HCT116 (cell line): ENCODE results near the gene ZSWIM6. TPM values are rescaled to one million over a fixed set of nuclear protein-coding genes. Genes with fewer than 3 reads are reported as not detected.

Experiments
- ATAC-seq: fragments of 200-7000 bp; cut with Tn5 transposase; 2 replicates; pipeline ENCODE4 v1.9.1; 2020; ENCODE audit warnings: mild to moderate bottlenecking, moderate library complexity
- BruUV-seq: library from RNA; stranded (reverse); fragments of 400-500 nt; replicated peaks from 2 replicates; lab custom pipeline; 2021; lab: Mats Ljungman, UMichigan
- CTCF ChIA-PET: fragments of 300-600 bp; sonication (Branson Sonifier 250); formaldehyde crosslinking; loops from one replicate; lab custom pipeline; 2021; ENCODE audit warnings: antibody characterized with exemption; lab: Charles Lee
- POLR2A ChIA-PET: fragments of 300-600, 350-600 bp; sonication (Branson Sonifier 250); formaldehyde crosslinking; loops from one replicate; lab custom pipeline; 2021; ENCODE audit warnings: antibody characterized with exemption; lab: Charles Lee
- RAD21 ChIA-PET, 2 experiments: fragments of 300-600 bp; sonication (Branson Sonifier 250); formaldehyde crosslinking; loops; one replicate each; lab custom pipeline; 2023; ENCODE audit warnings: low total read pairs in 2 of 2; ENCODE audit not compliant: uncharacterized antibody in 2 of 2, unreplicated experiment in 2 of 2, low non-redundant PET in 1 of 2; lab: Charles Lee
- DNase-seq: peaks from one replicate; pipeline ENCODE4 v3.0.0-alpha.2; 2010; ENCODE audit warnings: low read depth, low spot score
- H2AFZ ChIP-seq: fragments of 200-600 bp; shearing (Covaris generic), sonication (generic); 2 replicates; pipeline ENCODE4 v1.6.1; 2017; ENCODE audit warnings: low read depth, mixed run types, mixed read lengths, antibody characterized with exemption, low read length; ENCODE audit not compliant: poor library complexity, severe bottlenecking
- H3K27ac ChIP-seq: 2 replicates; pipeline ENCODE4 v1.5.1; 2012; ENCODE audit warnings: low read depth, low read length
- H3K27me3 ChIP-seq: fragments of 200-600 bp; sonication (generic); 2 replicates; pipeline ENCODE4 v1.6.1; 2016; ENCODE audit warnings: mixed run types, low read length, mixed read lengths; ENCODE audit not compliant: insufficient read depth
- H3K36me3 ChIP-seq, 2 experiments: fragments of 200-500 bp in 1 of 2; fragments of 200-600 bp in 1 of 2; sonication (Bioruptor generic) in 1 of 2; sonication (generic) in 1 of 2; 2 replicates each; pipeline versions ENCODE4 v1.5.1 to v1.6.1; 2014 to 2016; ENCODE audit warnings: low read length in 2 of 2, inconsistent platforms in 1 of 2, mixed read lengths in 1 of 2, mixed run types in 1 of 2; ENCODE audit not compliant: insufficient read depth in 2 of 2, control insufficient read depth in 1 of 2
- H3K4me1 ChIP-seq, 2 experiments: fragments of 200-600 bp in 1 of 2; sonication (generic) in 1 of 2; 2 replicates each; pipeline versions ENCODE4 v1.5.1 to v1.6.1; 2012 to 2017; ENCODE audit warnings: low read length in 2 of 2, inconsistent platforms in 1 of 2, mild to moderate bottlenecking in 1 of 2, mixed read lengths in 1 of 2, mixed run types in 1 of 2, moderate library complexity in 1 of 2; ENCODE audit not compliant: insufficient read depth in 2 of 2, control insufficient read depth in 1 of 2
- H3K4me2 ChIP-seq: fragments of 200-600 bp; sonication (generic); 2 replicates; pipeline ENCODE4 v1.6.1; 2017; ENCODE audit warnings: mixed run types, low read length, mixed read lengths
- H3K4me3 ChIP-seq, 2 experiments: fragments of 200-600 bp in 1 of 2; sonication (generic) in 1 of 2; replicated peaks in 1 of 2; 2 replicates each; pipeline ENCODE4 v1.5.1; 2011 to 2016; ENCODE audit warnings: low read length in 2 of 2, control low read depth in 1 of 2, low read depth in 1 of 2, mild to moderate bottlenecking in 1 of 2, mixed read lengths in 1 of 2, mixed run types in 1 of 2
- H3K79me2 ChIP-seq: fragments of 200-600 bp; sonication (generic); 2 replicates; pipeline ENCODE4 v1.6.1; 2017; ENCODE audit warnings: mild to moderate bottlenecking, mixed run types, low read length, moderate library complexity, mixed read lengths; ENCODE audit not compliant: insufficient read depth
- H3K9ac ChIP-seq: fragments of 200-600 bp; sonication (generic); 2 replicates; pipeline ENCODE4 v1.6.1; 2016; ENCODE audit warnings: low read length, mixed read lengths
- H3K9me2 ChIP-seq: fragments of 200-600 bp; sonication (generic), shearing (Covaris generic); 2 replicates; pipeline ENCODE4 v1.6.1; 2017; ENCODE audit warnings: mixed run types, mild to moderate bottlenecking, moderate library complexity; ENCODE audit not compliant: insufficient read depth
- H3K9me3 ChIP-seq, 2 experiments: fragments of 200-500 bp in 1 of 2; fragments of 200-600 bp in 1 of 2; sonication (Bioruptor generic) in 1 of 2; sonication (generic) in 1 of 2; 2 replicates each; pipeline ENCODE4 v1.6.1; 2014 to 2017; ENCODE audit warnings: low read length in 2 of 2, mixed read lengths in 2 of 2, inconsistent platforms in 1 of 2, low read depth in 1 of 2, mild to moderate bottlenecking in 1 of 2, mixed run types in 1 of 2, moderate library complexity in 1 of 2; ENCODE audit not compliant: control insufficient read depth in 1 of 2, insufficient read depth in 1 of 2
- H4K20me1 ChIP-seq: fragments of 200-600 bp; sonication (generic), shearing (Covaris generic); 2 replicates; pipeline ENCODE4 v1.6.1; 2017; ENCODE audit warnings: mixed run types, mild to moderate bottlenecking, moderate library complexity; ENCODE audit not compliant: insufficient read depth
- CBX3 ChIP-seq: IDR thresholded peaks from 2 replicates; pipeline ENCODE4 v1.6.1; 2012; ENCODE audit warnings: low read depth
- EGR1 ChIP-seq: IDR thresholded peaks from 2 replicates; pipeline ENCODE4 v1.6.1; 2012; ENCODE audit warnings: low read depth
- EZH2 ChIP-seq: fragments of 200-600 bp; sonication (generic); IDR thresholded peaks from 2 replicates; pipeline ENCODE4 v1.6.1; 2017; ENCODE audit warnings: antibody characterized with exemption, mixed run types
- EZH2phosphoT487 ChIP-seq: fragments of 200-600 bp; IDR thresholded peaks from 2 replicates; pipeline ENCODE4 v1.6.1; 2018; ENCODE audit warnings: antibody characterized with exemption, borderline replicate concordance
- POLR2A ChIP-seq: IDR thresholded peaks from 2 replicates; pipeline ENCODE4 v1.7.0; 2011; ENCODE audit warnings: borderline replicate concordance; ENCODE audit not compliant: insufficient read depth, insufficient read length; ENCODE audit errors: extremely low read depth
- POLR2AphosphoS5 ChIP-seq: IDR thresholded peaks from 2 replicates; pipeline ENCODE4 v1.6.1; 2011; ENCODE audit warnings: mild to moderate bottlenecking, low read depth, low read length, moderate library complexity
- RAD21 ChIP-seq: IDR thresholded peaks from 2 replicates; pipeline ENCODE4 v1.6.1; 2012; ENCODE audit warnings: low read depth, mild to moderate bottlenecking
- SP1 ChIP-seq: IDR thresholded peaks from 2 replicates; pipeline ENCODE4 v1.6.1; 2012; ENCODE audit warnings: low read depth
- SRF ChIP-seq: IDR thresholded peaks from 2 replicates; pipeline ENCODE4 v1.6.1; 2012; ENCODE audit warnings: low read depth
- ZFX ChIP-seq: fragments of 450-650 bp; IDR thresholded peaks from 2 replicates; pipeline ENCODE4 v1.6.1; 2017
- ZNF274 ChIP-seq: fragments of 200-500 bp; sonication (Bioruptor generic); IDR thresholded peaks from 2 replicates; pipeline ENCODE4 v1.6.1; 2014; ENCODE audit warnings: mild to moderate bottlenecking, low read depth, low read length, inconsistent platforms
- intact Hi-C: fragments of 100-400 bp; cut with micrococcal nuclease; formaldehyde crosslinking; loops from 2 replicates; pipeline ENCODE4 v1.10.0; 2022
- total RNA-seq: library from RNA; stranded (reverse); gene quantifications from one replicate; pipeline ENCODE4 v1.2.1, GENCODE V29; 2021; ENCODE audit not compliant: unreplicated experiment
- TF ChIP-seq, protein P1 (sequence below): IDR thresholded peaks from 2 replicates; pipeline ENCODE4 v1.6.1; 2012; ENCODE audit warnings: low read depth
- TF ChIP-seq, protein P2 (sequence below): IDR thresholded peaks from 2 replicates; pipeline ENCODE4 v1.6.1; 2012
- TF ChIP-seq, protein P3 (sequence below), 3 experiments: fragments of 200-600 bp in 1 of 3; sonication (generic) in 1 of 3; IDR thresholded peaks in 2 of 3; conservative IDR thresholded peaks in 1 of 3; 2 replicates each; pipeline ENCODE4 v1.5.1; 2012 to 2017; ENCODE audit warnings: low read depth in 2 of 3, low read length in 2 of 3, antibody characterized with exemption in 1 of 3, borderline replicate concordance in 1 of 3, control low read depth in 1 of 3, mild to moderate bottlenecking in 1 of 3, mixed read lengths in 1 of 3, mixed run types in 1 of 3, moderate library complexity in 1 of 3; ENCODE audit not compliant: insufficient read depth in 1 of 3

The ZSWIM6 gene
- total RNA-seq, 1 experiment from 2014 or later, result 7.4 TPM

DNA sequence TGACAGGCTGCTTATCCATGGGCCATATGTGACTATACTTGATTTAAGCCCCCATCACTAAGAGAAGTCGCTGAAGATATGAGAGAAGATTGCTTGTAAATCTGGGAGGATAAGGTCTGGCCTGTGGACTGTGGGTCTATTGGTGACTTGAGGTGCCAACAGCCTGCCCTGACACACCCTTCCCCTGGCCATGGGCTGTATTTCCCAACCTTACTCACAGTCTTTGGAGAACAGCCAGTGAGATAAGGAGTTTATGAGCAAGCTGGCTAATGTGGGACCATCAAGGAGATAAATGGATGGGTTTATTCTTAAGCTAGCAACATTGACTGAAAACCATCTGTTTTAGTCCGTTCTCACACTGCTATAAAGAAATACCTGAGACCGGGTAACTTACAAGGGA is 231.3 kb downstream of the ZSWIM6 start:
- RAD21 ChIA-PET, result no interaction called here
- ATAC-seq (no peak), DNase-seq (no peak)
- POLR2A ChIA-PET, result no interaction called here
- Histone ChIP-seq H3K4me3 (no peak overlapping the region), H3K27me3 (no peaks in the 10 kb centered on the region), H3K9me3 (no peaks in the 10 kb centered on the region), H2AFZ (no peak overlapping the region), H3K36me3 (no peaks in the 10 kb centered on the region), H3K4me2 (no peak overlapping the region), H3K79me2 (no peaks in the 10 kb centered on the region), H3K9me2 (no peaks in the 10 kb centered on the region), H4K20me1 (no peaks in the 10 kb centered on the region), H3K4me1 (no peaks in the 10 kb centered on the region), H3K27ac (no peak overlapping the region), H3K9ac (no peak overlapping the region)
- CTCF ChIA-PET, result no interaction called here
- TF ChIP-seq SP1, result no peak
- no peak for TF ChIP-seq POLR2A
- no peak for TF ChIP-seq EZH2
- TF ChIP-seq POLR2AphosphoS5, result no peak
- no peak for TF ChIP-seq CBX3
- TF ChIP-seq RAD21, result no peak
- TF ChIP-seq, protein P1, sequence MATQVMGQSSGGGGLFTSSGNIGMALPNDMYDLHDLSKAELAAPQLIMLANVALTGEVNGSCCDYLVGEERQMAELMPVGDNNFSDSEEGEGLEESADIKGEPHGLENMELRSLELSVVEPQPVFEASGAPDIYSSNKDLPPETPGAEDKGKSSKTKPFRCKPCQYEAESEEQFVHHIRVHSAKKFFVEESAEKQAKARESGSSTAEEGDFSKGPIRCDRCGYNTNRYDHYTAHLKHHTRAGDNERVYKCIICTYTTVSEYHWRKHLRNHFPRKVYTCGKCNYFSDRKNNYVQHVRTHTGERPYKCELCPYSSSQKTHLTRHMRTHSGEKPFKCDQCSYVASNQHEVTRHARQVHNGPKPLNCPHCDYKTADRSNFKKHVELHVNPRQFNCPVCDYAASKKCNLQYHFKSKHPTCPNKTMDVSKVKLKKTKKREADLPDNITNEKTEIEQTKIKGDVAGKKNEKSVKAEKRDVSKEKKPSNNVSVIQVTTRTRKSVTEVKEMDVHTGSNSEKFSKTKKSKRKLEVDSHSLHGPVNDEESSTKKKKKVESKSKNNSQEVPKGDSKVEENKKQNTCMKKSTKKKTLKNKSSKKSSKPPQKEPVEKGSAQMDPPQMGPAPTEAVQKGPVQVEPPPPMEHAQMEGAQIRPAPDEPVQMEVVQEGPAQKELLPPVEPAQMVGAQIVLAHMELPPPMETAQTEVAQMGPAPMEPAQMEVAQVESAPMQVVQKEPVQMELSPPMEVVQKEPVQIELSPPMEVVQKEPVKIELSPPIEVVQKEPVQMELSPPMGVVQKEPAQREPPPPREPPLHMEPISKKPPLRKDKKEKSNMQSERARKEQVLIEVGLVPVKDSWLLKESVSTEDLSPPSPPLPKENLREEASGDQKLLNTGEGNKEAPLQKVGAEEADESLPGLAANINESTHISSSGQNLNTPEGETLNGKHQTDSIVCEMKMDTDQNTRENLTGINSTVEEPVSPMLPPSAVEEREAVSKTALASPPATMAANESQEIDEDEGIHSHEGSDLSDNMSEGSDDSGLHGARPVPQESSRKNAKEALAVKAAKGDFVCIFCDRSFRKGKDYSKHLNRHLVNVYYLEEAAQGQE, result no peak
- TF ChIP-seq ZFX, result no peak
- no peak for TF ChIP-seq EGR1
- no peak for TF ChIP-seq SRF
- no peak for TF ChIP-seq EZH2phosphoT487
- TF ChIP-seq, protein P2, sequence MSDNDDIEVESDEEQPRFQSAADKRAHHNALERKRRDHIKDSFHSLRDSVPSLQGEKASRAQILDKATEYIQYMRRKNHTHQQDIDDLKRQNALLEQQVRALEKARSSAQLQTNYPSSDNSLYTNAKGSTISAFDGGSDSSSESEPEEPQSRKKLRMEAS, result no peak
- no peak for TF ChIP-seq ZNF274
- TF ChIP-seq, protein P3, sequence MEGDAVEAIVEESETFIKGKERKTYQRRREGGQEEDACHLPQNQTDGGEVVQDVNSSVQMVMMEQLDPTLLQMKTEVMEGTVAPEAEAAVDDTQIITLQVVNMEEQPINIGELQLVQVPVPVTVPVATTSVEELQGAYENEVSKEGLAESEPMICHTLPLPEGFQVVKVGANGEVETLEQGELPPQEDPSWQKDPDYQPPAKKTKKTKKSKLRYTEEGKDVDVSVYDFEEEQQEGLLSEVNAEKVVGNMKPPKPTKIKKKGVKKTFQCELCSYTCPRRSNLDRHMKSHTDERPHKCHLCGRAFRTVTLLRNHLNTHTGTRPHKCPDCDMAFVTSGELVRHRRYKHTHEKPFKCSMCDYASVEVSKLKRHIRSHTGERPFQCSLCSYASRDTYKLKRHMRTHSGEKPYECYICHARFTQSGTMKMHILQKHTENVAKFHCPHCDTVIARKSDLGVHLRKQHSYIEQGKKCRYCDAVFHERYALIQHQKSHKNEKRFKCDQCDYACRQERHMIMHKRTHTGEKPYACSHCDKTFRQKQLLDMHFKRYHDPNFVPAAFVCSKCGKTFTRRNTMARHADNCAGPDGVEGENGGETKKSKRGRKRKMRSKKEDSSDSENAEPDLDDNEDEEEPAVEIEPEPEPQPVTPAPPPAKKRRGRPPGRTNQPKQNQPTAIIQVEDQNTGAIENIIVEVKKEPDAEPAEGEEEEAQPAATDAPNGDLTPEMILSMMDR (IDR thresholded peaks at IDR 0.05 in 2 of 3, conservative IDR thresholded peaks at IDR 0.05 in 1 of 3; ENCODE audit: borderline replicate concordance in 1 of 3, insufficient read depth in 1 of 3, low read depth in 2 of 3, low read length in 2 of 3), result no peak
- no TSS peak for BruUV-seq
- intact Hi-C loops, result no loop called here
